HepG2 (cell line): Measurements from ENCODE around the gene DENND5B.

Experiments used
- CREB1 ChIP-seq, 2 experiments: fragments of 450-650 bp in 1 of 2; IDR thresholded peaks; 2 replicates each; pipeline ENCODE4 v1.6.1; 2016 to 2017; ENCODE audit warnings: control low read depth in 1 of 2, mild to moderate bottlenecking in 1 of 2, missing compliant biosample characterization in 1 of 2, missing genetic modification characterization in 1 of 2
- GABPB1 ChIP-seq: IDR thresholded peaks from 2 replicates; pipeline ENCODE4 v1.6.1; 2016; ENCODE audit warnings: mild to moderate bottlenecking, missing genetic modification reagents, moderate library complexity, missing compliant biosample characterization
- HHEX ChIP-seq: IDR thresholded peaks from 2 replicates; pipeline ENCODE4 v1.6.1; 2016; ENCODE audit warnings: control low read depth
- MZF1 ChIP-seq: sonication (generic); formaldehyde crosslinking; IDR thresholded peaks from 2 replicates; pipeline ENCODE4 v1.8.1; 2023; ENCODE audit warnings: mild to moderate bottlenecking, missing genetic modification reagents, borderline replicate concordance
- REPIN1 ChIP-seq: sonication (generic); formaldehyde crosslinking; IDR thresholded peaks from 2 replicates; pipeline ENCODE4 v1.8.0; 2022; ENCODE audit warnings: missing genetic modification reagents, low read depth, mild to moderate bottlenecking, borderline replicate concordance
- TBX3 ChIP-seq: fragments of 450-650 bp; IDR thresholded peaks from 2 replicates; pipeline ENCODE4 v1.6.1; 2017; ENCODE audit warnings: antibody characterized with exemption, mild to moderate bottlenecking, inconsistent platforms, borderline replicate concordance
- ZNF253 ChIP-seq: sonication (generic); formaldehyde crosslinking; IDR thresholded peaks from 2 replicates; pipeline ENCODE4 v1.8.0; 2022; ENCODE audit warnings: mild to moderate bottlenecking, missing genetic modification reagents, borderline replicate concordance
- ZNF292 ChIP-seq: sonication (generic); formaldehyde crosslinking; IDR thresholded peaks from 2 replicates; pipeline ENCODE4 v1.8.1; 2022; ENCODE audit warnings: mild to moderate bottlenecking, low read depth, missing genetic modification reagents, borderline replicate concordance
- ZNF569 ChIP-seq: sonication (generic); formaldehyde crosslinking; IDR thresholded peaks from 2 replicates; pipeline ENCODE4 v1.5.0; 2020; ENCODE audit warnings: mild to moderate bottlenecking, missing genetic modification reagents, moderate library complexity, borderline replicate concordance
- TF ChIP-seq, protein P1 (sequence below): sonication (generic); formaldehyde crosslinking; IDR thresholded peaks from 2 replicates; pipeline ENCODE4 v1.4.0; 2020; ENCODE audit warnings: missing genetic modification reagents
- TF ChIP-seq, protein P2 (sequence below), 2 experiments: IDR thresholded peaks; 2 replicates each; pipeline ENCODE4 v1.6.1; 2011 to 2012; ENCODE audit warnings: low read length in 2 of 2, borderline replicate concordance in 1 of 2, low read depth in 1 of 2, mild to moderate bottlenecking in 1 of 2, moderate library complexity in 1 of 2
- TF ChIP-seq, protein P3 (sequence below): sonication (generic); formaldehyde crosslinking; IDR thresholded peaks from 2 replicates; pipeline ENCODE4 v1.4.0; 2020; ENCODE audit warnings: missing genetic modification reagents, borderline replicate concordance
- TF ChIP-seq, protein P4 (sequence below): IDR thresholded peaks from 2 replicates; pipeline ENCODE4 v1.6.1; 2016; ENCODE audit warnings: low read depth, control low read depth

DNA sequence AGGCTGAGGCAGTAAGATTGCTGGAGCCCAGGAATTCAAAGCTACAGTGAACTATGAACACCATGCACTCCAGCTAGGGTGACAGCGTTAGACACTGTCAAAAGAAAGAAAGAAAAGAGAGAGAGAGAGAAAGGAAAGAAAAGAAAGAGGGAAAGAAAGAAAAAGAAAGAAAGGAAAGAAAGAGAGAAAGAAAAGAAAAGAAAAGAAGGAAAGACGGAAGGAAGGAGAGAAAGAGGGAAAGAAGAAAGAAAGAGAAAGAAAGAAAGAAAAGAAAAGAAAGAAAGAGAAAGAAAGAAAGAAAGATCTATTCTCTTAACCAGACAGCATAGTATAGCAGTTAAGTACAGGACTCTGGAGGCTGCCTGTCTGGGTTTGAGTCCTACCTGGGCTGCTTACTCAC, 21.9 kb upstream of the DENND5B start:
- TF ChIP-seq GABPB1 (CRISPR knock-in tag) (no peak), MZF1 (CRISPR knock-in tag) (no peak), TBX3 (no peak), REPIN1 (CRISPR knock-in tag) (no peak), CREB1 (IDR thresholded peaks at IDR 0.05) (no peak), CREB1 (CRISPR knock-in tag; IDR thresholded peaks at IDR 0.05) (no peak), ZNF253 (CRISPR knock-in tag) (no peak), ZNF292 (CRISPR knock-in tag) (no peak), HHEX (no peak), ZNF569 (CRISPR knock-in tag) (no peak)
- TF ChIP-seq, protein P1, sequence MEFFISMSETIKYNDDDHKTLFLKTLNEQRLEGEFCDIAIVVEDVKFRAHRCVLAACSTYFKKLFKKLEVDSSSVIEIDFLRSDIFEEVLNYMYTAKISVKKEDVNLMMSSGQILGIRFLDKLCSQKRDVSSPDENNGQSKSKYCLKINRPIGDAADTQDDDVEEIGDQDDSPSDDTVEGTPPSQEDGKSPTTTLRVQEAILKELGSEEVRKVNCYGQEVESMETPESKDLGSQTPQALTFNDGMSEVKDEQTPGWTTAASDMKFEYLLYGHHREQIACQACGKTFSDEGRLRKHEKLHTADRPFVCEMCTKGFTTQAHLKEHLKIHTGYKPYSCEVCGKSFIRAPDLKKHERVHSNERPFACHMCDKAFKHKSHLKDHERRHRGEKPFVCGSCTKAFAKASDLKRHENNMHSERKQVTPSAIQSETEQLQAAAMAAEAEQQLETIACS (CRISPR knock-in tag): no peak
- TF ChIP-seq, protein P2, sequence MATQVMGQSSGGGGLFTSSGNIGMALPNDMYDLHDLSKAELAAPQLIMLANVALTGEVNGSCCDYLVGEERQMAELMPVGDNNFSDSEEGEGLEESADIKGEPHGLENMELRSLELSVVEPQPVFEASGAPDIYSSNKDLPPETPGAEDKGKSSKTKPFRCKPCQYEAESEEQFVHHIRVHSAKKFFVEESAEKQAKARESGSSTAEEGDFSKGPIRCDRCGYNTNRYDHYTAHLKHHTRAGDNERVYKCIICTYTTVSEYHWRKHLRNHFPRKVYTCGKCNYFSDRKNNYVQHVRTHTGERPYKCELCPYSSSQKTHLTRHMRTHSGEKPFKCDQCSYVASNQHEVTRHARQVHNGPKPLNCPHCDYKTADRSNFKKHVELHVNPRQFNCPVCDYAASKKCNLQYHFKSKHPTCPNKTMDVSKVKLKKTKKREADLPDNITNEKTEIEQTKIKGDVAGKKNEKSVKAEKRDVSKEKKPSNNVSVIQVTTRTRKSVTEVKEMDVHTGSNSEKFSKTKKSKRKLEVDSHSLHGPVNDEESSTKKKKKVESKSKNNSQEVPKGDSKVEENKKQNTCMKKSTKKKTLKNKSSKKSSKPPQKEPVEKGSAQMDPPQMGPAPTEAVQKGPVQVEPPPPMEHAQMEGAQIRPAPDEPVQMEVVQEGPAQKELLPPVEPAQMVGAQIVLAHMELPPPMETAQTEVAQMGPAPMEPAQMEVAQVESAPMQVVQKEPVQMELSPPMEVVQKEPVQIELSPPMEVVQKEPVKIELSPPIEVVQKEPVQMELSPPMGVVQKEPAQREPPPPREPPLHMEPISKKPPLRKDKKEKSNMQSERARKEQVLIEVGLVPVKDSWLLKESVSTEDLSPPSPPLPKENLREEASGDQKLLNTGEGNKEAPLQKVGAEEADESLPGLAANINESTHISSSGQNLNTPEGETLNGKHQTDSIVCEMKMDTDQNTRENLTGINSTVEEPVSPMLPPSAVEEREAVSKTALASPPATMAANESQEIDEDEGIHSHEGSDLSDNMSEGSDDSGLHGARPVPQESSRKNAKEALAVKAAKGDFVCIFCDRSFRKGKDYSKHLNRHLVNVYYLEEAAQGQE (IDR thresholded peaks at IDR 0.05; ENCODE audit: borderline replicate concordance in 1 of 2, low read depth in 1 of 2, low read length in 2 of 2): no peak
- TF ChIP-seq, protein P3, sequence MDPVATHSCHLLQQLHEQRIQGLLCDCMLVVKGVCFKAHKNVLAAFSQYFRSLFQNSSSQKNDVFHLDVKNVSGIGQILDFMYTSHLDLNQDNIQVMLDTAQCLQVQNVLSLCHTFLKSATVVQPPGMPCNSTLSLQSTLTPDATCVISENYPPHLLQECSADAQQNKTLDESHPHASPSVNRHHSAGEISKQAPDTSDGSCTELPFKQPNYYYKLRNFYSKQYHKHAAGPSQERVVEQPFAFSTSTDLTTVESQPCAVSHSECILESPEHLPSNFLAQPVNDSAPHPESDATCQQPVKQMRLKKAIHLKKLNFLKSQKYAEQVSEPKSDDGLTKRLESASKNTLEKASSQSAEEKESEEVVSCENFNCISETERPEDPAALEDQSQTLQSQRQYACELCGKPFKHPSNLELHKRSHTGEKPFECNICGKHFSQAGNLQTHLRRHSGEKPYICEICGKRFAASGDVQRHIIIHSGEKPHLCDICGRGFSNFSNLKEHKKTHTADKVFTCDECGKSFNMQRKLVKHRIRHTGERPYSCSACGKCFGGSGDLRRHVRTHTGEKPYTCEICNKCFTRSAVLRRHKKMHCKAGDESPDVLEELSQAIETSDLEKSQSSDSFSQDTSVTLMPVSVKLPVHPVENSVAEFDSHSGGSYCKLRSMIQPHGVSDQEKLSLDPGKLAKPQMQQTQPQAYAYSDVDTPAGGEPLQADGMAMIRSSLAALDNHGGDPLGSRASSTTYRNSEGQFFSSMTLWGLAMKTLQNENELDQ (CRISPR knock-in tag): no peak
- TF ChIP-seq, protein P4, sequence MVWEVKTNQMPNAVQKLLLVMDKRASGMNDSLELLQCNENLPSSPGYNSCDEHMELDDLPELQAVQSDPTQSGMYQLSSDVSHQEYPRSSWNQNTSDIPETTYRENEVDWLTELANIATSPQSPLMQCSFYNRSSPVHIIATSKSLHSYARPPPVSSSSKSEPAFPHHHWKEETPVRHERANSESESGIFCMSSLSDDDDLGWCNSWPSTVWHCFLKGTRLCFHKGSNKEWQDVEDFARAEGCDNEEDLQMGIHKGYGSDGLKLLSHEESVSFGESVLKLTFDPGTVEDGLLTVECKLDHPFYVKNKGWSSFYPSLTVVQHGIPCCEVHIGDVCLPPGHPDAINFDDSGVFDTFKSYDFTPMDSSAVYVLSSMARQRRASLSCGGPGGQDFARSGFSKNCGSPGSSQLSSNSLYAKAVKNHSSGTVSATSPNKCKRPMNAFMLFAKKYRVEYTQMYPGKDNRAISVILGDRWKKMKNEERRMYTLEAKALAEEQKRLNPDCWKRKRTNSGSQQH: no peak
